SKM-1 (cell line): Measurements from ENCODE around the gene KRT3.
"Not testable (repeated sequence)": the region's sequence is repeated elsewhere in the genome, so short reads cannot be mapped to it uniquely, and the experiment has no call there.

Experiments used
- DNase-seq: peaks from one replicate; lab custom pipeline; 2025; ENCODE audit not compliant: unreplicated experiment; lab: John Stamatoyannopoulos, UW

The KRT3 gene

DNA sequence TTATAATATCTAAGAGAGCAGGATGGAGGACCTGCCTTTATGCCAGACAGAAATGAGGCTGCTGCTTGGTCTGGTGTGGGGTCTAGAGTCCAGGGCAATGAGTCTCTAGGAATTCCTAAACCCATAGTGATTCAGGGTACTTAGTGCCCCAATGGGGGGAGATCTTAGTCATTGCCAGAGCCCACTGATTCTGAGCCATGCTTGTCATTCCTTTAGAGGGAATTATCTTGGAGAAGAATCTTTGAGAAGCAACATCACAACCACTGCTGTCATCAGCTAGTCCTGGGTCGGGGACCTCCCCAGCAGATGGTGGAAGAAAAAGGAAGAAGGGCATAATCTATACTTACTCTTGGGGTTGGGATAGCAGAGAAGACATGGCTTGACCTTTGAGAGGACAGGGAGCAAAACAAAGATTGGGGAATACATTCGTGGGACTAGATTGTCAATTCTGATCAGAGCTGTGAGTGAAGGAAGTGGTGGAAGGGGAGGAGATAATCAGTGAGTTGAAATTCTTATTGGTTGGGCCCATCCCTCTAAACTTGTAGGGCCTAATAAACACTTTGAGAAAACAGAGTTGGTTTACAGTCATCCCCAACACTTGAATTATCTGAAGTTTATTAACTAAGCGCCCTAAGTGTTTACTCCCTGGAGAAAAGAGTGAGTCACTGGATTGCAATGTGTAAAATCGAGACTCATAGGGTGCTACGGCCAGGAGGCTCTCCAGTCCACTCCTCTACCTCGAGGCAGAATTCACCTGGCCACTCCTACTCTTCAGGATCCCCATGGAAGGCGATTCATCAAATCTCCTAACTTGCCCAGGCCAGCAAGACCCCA, 3.0 kb upstream of the KRT3 start:
- DNase-seq: no peak

DNA sequence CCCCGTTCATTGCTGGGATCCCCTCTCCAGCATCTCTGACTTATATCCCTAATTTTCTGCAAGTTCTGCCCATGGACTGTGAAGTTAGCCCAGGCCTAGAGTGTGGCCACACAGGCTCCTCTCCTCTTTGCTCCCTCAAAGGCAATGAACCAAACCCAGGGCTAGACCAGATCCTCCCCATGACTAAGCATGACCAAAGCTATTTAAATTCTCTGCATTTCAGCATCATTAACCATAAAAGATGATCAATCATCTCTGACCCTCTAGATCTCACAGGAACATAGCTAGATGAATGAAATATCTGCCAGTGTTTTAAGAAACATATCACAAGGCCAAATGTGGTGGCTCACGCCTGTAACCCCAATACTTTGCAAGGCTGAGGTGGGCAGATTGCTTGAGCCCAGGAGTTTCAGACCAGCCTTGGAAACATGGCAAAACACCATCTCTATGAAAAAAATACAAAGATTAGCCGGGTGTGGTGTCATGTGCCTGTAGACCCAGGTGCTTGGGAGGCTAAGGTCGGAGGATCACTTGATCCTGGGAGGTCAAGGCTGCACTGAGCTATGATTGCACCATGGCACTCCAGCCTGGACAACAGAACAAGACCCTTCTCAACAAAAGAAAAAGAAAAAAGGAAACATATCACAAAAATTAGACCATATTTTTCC, 2.2 kb upstream of the KRT3 start:
- no peak for DNase-seq

GRCh38 chr12:52797529-52797894, 1.6 kb upstream of the KRT3 start:
- no peak for DNase-seq

GRCh38 chr12:52796839-52797528, 1.1 kb upstream of the KRT3 start:
- no peak for DNase-seq

DNA sequence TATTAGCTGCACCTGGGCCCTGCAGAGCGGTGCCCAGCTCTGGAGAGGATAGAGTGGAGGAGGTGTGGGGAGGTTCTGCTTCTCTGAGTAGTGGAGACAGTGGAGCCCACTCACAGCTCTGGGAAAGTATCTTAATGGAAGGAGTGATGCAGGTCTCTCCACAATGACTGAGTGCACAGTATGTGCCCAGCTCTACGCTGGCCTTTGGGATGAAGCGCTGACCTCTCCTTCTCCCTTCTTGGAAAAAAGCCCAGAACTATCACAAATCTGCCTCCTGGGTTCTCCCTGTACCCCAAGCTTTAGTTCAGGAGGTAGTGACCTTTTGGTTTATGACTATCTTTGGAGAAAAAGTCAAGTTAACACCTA, 495 bp upstream of the KRT3 start:
- DNase-seq: no peak

DNA sequence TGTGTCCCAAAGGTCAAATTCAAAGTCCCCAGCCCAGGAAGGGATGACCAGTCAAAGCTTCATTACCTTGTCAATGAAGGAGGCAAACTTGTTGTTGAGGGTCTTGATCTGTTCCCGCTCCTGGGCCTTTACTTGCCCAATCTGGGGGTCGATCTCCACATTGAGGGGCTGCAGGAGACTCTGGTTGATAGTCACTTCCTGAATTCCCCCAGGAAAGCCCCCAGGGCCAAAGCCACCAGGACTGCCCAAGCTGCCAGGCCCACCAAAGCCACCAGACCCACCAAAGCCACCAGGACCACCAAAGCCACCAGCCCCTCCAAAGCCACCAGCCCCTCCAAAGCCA, 614 bp downstream of the KRT3 start:
- DNase-seq: not testable (repeated sequence)

- DNase-seq: no peak
These were observed 1.2 kb downstream of the KRT3 start for GRCh38 chr12:52794479-52795331.

DNA sequence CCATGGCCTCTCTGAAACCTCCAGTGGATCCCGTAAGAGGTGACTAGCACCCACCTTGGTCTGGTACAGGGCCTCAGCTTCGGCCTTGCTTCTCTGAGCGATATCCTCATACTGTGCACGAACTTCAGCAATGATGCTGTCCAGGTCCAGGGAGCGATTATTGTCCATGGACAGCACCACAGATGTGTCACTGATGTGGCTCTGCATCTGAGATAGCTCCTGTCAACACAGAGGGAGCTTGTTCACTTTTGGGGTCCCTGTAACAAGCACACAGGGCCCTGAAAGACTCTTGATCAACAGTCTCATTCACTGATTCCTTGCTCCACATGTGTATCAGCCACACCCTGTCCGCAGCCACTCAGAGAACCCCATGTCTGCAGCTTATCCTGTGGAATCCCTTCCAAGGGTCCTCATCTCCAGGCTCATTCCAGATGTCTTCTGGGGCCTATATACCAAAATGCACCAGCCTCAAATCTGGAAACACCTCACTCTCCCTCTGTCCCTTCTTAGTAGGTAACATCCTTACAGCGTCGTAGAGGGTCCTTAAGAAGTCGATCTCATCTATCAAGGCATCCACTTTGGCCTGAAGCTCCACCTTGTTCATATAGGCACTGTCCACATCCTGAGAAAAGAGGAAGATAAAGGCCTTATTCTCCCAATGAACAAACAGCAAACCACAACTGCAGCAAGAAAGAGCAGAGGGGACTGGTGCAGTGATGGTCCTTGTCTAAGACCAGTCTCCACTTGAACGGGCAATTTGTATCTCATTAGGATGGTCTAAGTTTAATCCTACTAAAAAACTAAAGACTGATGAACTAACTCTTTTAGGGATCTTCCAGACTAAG, 3.5 kb downstream of the KRT3 start:
- no peak for DNase-seq

DNA sequence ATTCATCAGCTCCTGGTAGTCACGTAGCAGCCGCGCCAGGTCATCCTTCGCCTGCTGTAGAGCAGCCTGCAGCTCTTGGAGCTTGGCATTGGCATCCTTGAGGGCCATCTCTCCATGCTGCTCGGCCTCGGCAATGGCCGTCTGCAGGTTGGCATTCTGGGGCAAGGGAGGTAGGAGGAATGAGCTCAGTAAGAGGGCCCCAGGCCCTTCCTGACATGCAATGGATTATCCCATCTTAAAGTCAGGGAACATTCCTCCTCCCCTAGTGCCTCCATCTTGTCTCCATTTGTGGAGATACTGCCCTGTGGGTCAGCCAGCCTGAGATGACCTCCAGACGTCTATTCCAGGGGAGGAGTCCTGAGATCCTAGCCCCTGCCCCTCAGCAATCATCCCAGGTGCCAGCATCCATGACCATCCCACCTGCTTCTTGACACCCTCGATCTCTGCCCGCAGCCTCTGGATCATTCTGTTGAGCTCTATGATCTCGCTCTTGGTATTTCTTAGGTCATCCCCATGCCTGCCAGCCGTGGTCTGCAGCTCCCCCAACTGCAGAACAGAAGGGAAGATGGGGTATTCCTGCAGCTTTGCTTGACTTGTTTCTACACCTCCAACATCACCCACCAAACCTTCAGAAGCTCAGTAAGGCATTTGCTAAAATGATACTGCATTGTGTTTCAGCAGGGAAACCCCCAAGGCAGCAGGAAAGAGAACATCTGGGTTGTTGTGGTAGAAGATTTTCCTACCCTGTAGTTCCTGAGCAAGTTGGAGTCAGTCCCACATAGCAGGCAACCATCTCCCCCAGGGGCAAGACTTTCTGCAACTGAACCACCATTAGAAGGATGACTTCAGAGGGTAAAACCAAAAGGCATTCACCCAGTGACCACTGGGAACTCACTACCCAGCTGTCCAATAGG, 4.4 kb downstream of the KRT3 start:
- DNase-seq: no peak

- no peak for DNase-seq
These were observed 5.3 kb downstream of the KRT3 start for GRCh38 chr12:52790427-52791270.

DNA sequence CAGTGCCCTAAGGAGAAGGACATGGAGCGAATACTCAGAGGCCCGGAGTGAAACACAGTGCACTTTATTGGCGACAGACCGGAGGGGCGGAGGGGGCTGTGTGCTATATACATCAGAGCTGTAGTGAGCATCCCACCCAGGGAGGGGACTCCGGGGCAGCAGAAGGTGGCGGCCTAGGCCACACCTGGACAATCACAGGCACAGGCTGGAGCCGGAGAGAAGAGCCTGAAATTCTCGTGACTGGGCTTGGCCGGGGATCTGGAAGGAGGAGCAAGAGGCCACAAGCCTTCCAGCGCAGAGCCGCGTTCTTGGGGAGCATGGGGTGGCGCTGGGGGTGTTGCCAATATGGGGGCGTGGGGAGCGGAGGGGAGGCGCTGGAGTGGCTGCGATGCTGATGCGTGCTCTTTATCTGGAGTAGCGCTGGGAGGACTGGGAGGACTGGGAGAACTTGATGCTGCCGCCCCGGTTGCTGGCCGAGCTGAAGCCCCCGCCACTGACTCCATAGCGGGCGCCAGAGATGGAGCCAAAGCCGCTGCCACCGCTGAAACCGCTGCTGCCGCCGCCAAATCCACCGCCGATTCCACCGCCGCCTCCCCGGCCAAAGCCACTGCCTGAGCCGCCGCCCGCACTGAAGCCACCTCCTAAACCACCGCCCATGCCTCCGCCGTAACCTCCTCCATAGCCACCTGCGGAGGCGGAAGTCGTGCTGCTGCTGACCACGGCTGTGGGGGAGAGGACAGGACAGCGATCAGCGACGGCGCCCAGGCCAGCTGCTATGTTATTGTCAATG, 6.1 kb downstream of the KRT3 start:
- no peak for DNase-seq

DNA sequence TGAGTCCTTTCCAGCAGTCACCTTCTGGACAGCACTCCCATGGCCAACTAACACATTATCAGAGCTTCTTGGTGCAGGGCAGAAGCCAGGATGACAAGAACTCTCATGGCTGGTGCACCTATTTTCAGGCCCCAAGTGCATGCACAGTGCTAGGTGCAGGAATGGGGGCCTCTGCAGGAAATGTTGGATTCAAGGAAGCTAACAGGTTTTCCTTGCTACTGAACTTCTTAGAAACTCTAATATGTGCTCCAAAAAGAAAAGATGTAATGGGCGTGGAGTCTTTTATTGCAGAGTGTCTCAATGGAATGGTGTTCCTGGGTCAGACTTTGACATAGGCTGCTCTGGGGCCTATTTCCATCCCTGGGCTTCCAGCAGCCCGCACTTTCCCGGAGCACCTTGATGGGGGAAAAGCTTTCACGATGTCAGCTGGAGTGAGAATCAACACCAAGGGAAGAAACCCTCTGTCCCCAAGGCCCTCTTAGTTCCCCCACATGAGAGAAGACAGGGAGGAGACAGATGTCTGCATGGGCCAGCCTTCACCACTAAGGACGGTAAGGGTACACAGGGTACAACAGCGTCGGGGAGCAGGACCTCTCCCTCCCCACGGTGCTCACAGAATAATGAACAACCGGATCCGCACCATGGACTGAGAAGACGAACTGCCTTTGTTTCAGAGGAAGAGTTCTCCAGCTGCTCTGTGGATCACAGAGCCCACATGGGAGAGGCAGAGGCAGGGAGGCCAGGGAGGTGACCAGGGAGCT, 6.9 kb downstream of the KRT3 start:
- DNase-seq: no peak

GRCh38 chr12:52788192-52788875, 7.6 kb downstream of the KRT3 start:
- DNase-seq: no peak

DNA sequence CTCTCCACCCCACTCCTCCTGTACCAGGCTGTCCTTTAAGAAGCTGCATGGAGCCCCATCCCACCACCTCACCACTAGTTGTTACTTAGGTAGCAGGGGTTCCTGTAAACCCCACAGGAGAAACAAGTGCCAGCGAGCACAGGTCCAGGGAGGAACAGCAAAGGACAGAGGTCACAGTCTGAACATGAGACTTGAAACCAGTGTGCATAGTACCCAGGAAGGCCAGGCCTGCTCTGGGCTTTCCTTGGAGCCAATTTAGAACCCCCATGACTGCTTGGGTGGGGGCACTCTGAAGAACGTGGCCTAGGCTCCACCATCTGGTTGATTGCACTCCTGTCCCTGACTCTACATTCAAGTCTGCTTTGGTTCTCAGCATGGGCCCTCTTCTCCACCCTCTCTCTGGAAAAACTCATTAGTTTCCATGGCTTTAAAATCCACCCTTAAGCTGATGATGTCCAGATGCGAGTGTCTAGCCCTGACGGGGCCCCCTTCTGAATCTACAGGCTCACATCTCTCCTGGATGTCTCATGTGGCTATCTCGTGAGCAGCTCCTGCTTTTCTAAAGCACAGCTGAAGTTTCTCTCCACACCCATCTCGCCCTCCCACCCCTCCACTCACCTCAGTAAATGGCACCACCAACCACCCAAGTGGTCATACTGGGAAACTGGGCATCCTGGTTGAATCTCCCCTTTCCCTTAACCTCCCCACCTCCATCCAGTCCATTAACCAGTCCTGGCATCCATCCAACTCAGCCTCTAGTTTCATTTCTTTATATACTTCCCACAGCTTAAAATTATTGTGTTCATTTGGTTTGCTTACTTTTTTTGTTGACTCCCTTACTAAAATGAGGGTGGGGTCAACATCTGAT, 8.4 kb downstream of the KRT3 start:
- DNase-seq: no peak

DNA sequence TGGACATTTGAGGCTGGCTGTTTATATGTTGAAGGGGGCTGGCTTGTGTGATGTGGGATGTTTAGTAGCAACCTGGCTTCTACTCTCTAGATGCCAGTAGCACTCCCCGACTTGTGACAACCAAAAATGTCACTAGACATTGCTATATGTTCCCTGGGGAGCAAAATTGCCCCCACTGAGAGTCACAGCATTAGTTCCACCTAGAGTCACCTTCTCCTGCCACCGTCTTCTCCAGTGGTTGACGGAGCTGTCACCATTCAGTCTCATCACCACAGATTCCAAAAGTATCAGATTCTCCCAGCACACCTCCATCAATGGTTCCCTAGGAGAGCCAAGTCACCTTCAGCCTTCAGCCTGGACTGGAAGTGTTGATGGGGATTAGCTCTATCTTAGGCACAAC, 11.0 kb downstream of the KRT3 start:
- no peak for DNase-seq
